ENCODE results near the gene HOXC4. TPM values are rescaled to one million over a fixed set of nuclear protein-coding genes. Genes with fewer than 3 reads are reported as not detected.

The HOXC4 gene
- total RNA-seq, 5 donors from 2014 or later (not counting 1 experiment from before 2014, with no cell fraction given) = 0.36 to 1.4 (median 0.61) TPM

- DNase-seq = no peak
- H3K36me3 Mint-ChIP-seq = no peaks in the 10 kb centered on the region
- no peaks in the 10 kb centered on the region for H3K9me3 ChIP-seq
- H3K27me3 ChIP-seq (replicated peaks in 1 of 2; ENCODE audit: control insufficient read depth in 2 of 2, extremely low read depth in 1 of 2, insufficient read depth in 2 of 2, low read length in 1 of 2) = peaks cover 29 to 95% of the 10 kb centered on the region in 2 experiments
- H3K4me1 ChIP-seq (ENCODE audit: control insufficient read depth in 1 of 2, extremely low read depth in 1 of 2, insufficient read depth in 2 of 2, low read length in 2 of 2) = peaks cover 0 to 34% of the 10 kb centered on the region in 2 experiments
- 76% methylated on average over 6 of the region's 6 CpGs for whole genome bisulfite sequencing (ENCODE audit: insufficient coverage)
- ChIA-PET CTCF (interaction anchor here in 1 of 2 donors (0.9 kb wide), 1 partner anchor 12 kb away, joined by 3 read pairs; no protein-coding TSS in a partner anchor), POLR2A (interaction anchor here in 1 of 2 donors (0.5 kb wide), 1 partner anchor 164 kb away, joined by 3 read pairs; no protein-coding TSS in a partner anchor)
- no peak overlapping the region for H3K27ac Mint-ChIP-seq
- no peaks in the 10 kb centered on the region for H3K36me3 ChIP-seq (ENCODE audit: control insufficient read depth in 2 of 2, extremely low read depth in 1 of 2, insufficient read depth in 1 of 2, low read length in 1 of 2)
- H3K4me3 Mint-ChIP-seq = no peak overlapping the region
- H3K27me3 Mint-ChIP-seq = peaks cover 69 to 91% of the 10 kb centered on the region in 2 donors
- H3K9me3 Mint-ChIP-seq = peaks cover 0 to 4% (median 4%) of the 10 kb centered on the region in 3 donors
- H3K4me1 Mint-ChIP-seq = peaks cover 15 to 25% (median 20%) of the 10 kb centered on the region in 3 donors
- H3K4me3 ChIP-seq (ENCODE audit: control insufficient read depth in 1 of 2, extremely low read depth in 1 of 2, low read length in 1 of 2) = no peak overlapping the region
- no peak for ATAC-seq (replicated peaks in 1 of 4)
- H3K27ac ChIP-seq (ENCODE audit: low read length) = no peak overlapping the region
Measured at GRCh38 chr12:54035568-54036264, 17.9 kb upstream of the HOXC4 start.

DNA sequence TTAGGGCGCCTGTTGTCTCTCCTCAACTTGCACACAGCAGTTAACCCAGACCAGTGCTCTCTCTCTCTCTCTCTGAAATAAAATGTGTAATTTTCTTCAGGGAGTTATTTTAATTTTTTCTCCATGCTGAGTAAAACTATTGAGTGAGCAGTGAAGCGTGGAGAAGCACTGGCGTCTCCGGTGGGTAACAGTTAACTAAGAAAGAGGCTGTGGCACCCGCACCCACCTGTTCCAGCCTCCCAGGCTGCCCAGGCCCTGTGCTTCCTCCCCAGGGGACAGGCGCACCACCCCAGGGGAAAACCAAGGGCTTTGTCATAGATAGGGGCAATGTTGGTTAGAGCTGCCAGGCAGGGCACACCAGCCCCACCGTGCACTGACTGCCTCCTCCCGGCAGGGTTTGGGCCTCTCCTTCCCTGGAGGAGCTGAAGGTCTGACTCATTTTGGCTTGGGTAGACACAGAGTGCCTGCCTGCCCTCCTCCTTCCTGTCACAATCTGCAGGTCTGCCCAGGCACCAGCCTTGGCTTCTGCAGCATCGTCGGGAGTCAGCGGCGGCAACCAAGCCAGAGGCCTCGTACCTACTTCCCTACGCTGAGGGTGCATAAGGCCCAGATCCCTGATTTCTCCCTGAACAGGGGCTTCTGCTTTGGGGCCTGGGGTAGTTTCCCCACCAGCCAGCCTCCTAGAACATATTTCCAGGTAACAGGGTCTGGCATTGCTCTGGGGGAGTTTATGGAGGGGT, 16.8 kb upstream of the HOXC4 start:
- Mint-ChIP-seq H3K36me3 (no peaks in the 10 kb centered on the region), H3K4me1 (peaks cover 15 to 25% (median 17%) of the 10 kb centered on the region in 3 donors), H3K4me3 (no peak overlapping the region), H3K27ac (no peak overlapping the region), H3K27me3 (peaks cover 69 to 88% of the 10 kb centered on the region in 2 donors), H3K9me3 (peaks cover 0 to 4% (median 4%) of the 10 kb centered on the region in 3 donors)
- Histone ChIP-seq H3K27me3 (replicated peaks in 1 of 2; ENCODE audit: control insufficient read depth in 2 of 2, extremely low read depth in 1 of 2, insufficient read depth in 2 of 2, low read length in 1 of 2) (peaks cover 33 to 92% of the 10 kb centered on the region in 2 experiments), H3K4me1 (ENCODE audit: control insufficient read depth in 1 of 2, extremely low read depth in 1 of 2, insufficient read depth in 2 of 2, low read length in 2 of 2) (peaks cover 0 to 25% of the 10 kb centered on the region in 2 experiments), H3K36me3 (ENCODE audit: control insufficient read depth in 2 of 2, extremely low read depth in 1 of 2, insufficient read depth in 1 of 2, low read length in 1 of 2) (no peaks in the 10 kb centered on the region), H3K9me3 (no peaks in the 10 kb centered on the region), H3K4me3 (ENCODE audit: control insufficient read depth in 1 of 2, extremely low read depth in 1 of 2, low read length in 1 of 2) (no peak overlapping the region), H3K27ac (ENCODE audit: low read length) (no peak overlapping the region)
- WGBS (ENCODE audit: insufficient coverage) = 66% methylated on average over 12 of the region's 14 CpGs
- DNase-seq = no peak
- POLR2A ChIA-PET = no interaction called here
- CTCF ChIA-PET = no interaction called here
- ATAC-seq (replicated peaks in 1 of 4) = no peak

DNA sequence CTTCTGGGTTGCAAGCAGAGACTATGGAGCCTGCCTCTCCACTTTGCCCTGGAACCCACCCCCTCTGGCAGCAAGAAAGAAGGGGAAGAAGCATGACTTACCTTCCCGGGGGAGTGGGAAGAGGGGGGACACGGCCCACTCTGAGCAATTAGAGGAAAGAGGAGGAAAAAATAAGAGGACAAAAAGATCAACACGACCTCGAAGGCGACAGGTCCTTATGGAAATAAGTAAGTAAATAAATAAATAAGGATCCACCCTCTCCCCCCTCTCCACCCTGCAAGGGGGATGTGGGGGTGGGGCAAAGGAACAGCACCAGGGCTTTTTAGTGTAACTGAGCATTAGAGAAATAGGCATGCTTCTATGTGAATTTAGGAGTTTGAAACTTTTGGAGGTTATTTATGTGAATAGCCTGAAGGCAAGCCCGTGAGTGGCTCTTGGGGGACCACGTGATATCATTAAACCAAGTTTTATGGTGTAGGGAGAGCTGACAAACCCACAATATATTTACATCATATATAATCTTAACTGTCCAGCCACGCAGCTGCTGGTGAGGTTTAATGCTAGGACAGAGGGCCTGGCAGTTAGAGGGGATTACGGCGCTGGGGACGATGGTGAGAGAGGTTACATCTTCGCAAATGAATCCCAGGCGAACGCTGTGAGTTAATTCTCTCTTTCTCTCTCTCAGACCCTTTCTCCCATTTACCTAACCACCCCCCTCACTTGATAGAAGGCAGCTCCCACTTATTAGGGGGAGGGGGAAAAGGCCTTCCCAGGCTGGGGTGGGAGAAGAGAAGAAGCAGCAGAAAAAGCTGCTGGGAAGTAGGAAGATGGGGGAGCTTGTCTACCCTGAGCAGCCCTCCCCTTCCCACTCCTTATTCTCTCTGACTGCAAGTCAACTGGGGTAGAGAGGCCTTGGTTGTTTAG, 16.0 kb upstream of the HOXC4 start:
- Mint-ChIP-seq H3K27ac (no peak overlapping the region), H3K27me3 (peaks cover 68 to 88% of the 10 kb centered on the region in 2 donors), H3K4me3 (no peak overlapping the region), H3K4me1 (peaks cover 13 to 19% (median 13%) of the 10 kb centered on the region in 3 donors), H3K36me3 (no peaks in the 10 kb centered on the region), H3K9me3 (peaks cover 0 to 3% (median 3%) of the 10 kb centered on the region in 3 donors)
- DNase-seq (no peak), ATAC-seq (replicated peaks in 1 of 4) (no peak)
- no peaks in the 10 kb centered on the region for H3K36me3 ChIP-seq (ENCODE audit: control insufficient read depth in 2 of 2, extremely low read depth in 1 of 2, insufficient read depth in 1 of 2, low read length in 1 of 2)
- H3K4me1 ChIP-seq (ENCODE audit: control insufficient read depth in 1 of 2, extremely low read depth in 1 of 2, insufficient read depth in 2 of 2, low read length in 2 of 2) = peaks cover 0 to 22% of the 10 kb centered on the region in 2 experiments
- WGBS (ENCODE audit: insufficient coverage) = no CpG with 5 or more reads among the region's 14 CpGs
- no peaks in the 10 kb centered on the region for H3K9me3 ChIP-seq
- ChIA-PET CTCF (interaction anchor here in 1 of 2 donors (1.0 kb wide), 1 partner anchor 169 kb away, joined by 3 read pairs; no protein-coding TSS in a partner anchor), POLR2A (no interaction called here)
- no peak overlapping the region for H3K4me3 ChIP-seq (ENCODE audit: control insufficient read depth in 1 of 2, extremely low read depth in 1 of 2, low read length in 1 of 2)
- peaks cover 27 to 90% of the 10 kb centered on the region in 2 experiments for H3K27me3 ChIP-seq (replicated peaks in 1 of 2; ENCODE audit: control insufficient read depth in 2 of 2, extremely low read depth in 1 of 2, insufficient read depth in 2 of 2, low read length in 1 of 2)
- no peak overlapping the region for H3K27ac ChIP-seq (ENCODE audit: low read length)

DNA sequence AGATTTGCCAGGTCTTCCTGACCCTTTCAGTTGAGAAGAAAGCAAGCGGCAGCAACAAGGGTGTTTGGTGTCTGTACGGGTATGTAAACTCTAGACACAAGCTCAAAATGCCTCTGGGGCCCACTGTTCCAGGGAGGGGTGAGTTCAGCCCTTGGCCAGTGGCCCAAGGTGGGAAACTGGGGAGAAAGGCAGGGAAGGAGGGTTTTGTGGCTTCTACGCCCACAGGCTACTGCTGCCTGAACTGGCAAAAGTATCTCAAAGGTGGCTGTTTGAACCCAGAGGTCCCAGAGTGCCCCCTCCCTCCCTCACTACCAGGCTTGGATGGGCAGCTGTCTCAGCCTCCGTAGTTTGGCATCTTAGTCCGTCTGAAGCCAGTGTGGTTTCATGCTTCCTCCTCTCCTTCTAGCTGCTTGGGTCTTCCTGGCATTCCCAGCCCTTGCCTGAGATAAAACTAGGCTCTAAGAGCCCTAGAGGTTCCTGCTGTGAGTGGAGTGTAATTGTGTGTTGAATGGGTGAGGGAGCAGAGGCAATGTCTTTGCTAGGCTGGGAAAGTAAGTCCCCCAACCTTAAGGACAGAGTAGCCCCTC, 15.3 kb upstream of the HOXC4 start:
- H3K9me3 Mint-ChIP-seq = no peaks in the 10 kb centered on the region
- peaks cover 8 to 13% (median 9%) of the 10 kb centered on the region in 3 donors for H3K4me1 Mint-ChIP-seq
- H3K36me3 ChIP-seq (ENCODE audit: control insufficient read depth in 2 of 2, extremely low read depth in 1 of 2, insufficient read depth in 1 of 2, low read length in 1 of 2) = no peaks in the 10 kb centered on the region
- DNase-seq = no peak
- ChIA-PET POLR2A (no interaction called here), CTCF (interaction anchor here (0.5 to 1.0 kb wide), 3 partner anchors 153 to 169 kb away, joined by 3 to 5 read pairs (median 3); no protein-coding TSS in a partner anchor)
- no peaks in the 10 kb centered on the region for H3K36me3 Mint-ChIP-seq
- H3K27ac ChIP-seq (ENCODE audit: low read length) = no peak overlapping the region
- no peak overlapping the region for H3K4me3 Mint-ChIP-seq
- no peaks in the 10 kb centered on the region for H3K9me3 ChIP-seq
- no peak overlapping the region for H3K27ac Mint-ChIP-seq
- peaks cover 0 to 15% of the 10 kb centered on the region in 2 experiments for H3K4me1 ChIP-seq (ENCODE audit: control insufficient read depth in 1 of 2, extremely low read depth in 1 of 2, insufficient read depth in 2 of 2, low read length in 2 of 2)
- H3K27me3 Mint-ChIP-seq = peaks cover 69 to 88% of the 10 kb centered on the region in 2 donors
- no peak for ATAC-seq (replicated peaks in 1 of 4)
- WGBS (ENCODE audit: insufficient coverage) = 50% methylated on average over 3 of the region's 5 CpGs
- H3K27me3 ChIP-seq (replicated peaks in 1 of 2; ENCODE audit: control insufficient read depth in 2 of 2, extremely low read depth in 1 of 2, insufficient read depth in 2 of 2, low read length in 1 of 2) = peaks cover 27 to 90% of the 10 kb centered on the region in 2 experiments
- H3K4me3 ChIP-seq (ENCODE audit: control insufficient read depth in 1 of 2, extremely low read depth in 1 of 2, low read length in 1 of 2) = no peak overlapping the region

GRCh38 chr12:54038871-54039414, 14.7 kb upstream of the HOXC4 start:
- 65% methylated on average over 9 of the region's 9 CpGs for WGBS (ENCODE audit: insufficient coverage)
- no peaks in the 10 kb centered on the region for H3K36me3 Mint-ChIP-seq
- ChIA-PET POLR2A (no interaction called here), CTCF (interaction anchor here (0.5 to 1.0 kb wide), 3 partner anchors 153 to 168 kb away, joined by 3 to 5 read pairs (median 3); no protein-coding TSS in a partner anchor)
- Histone ChIP-seq H3K27me3 (replicated peaks in 1 of 2; ENCODE audit: control insufficient read depth in 2 of 2, extremely low read depth in 1 of 2, insufficient read depth in 2 of 2, low read length in 1 of 2) (peaks cover 27 to 90% of the 10 kb centered on the region in 2 experiments), H3K36me3 (ENCODE audit: control insufficient read depth in 2 of 2, extremely low read depth in 1 of 2, insufficient read depth in 1 of 2, low read length in 1 of 2) (no peaks in the 10 kb centered on the region), H3K27ac (ENCODE audit: low read length) (no peak overlapping the region), H3K9me3 (no peaks in the 10 kb centered on the region), H3K4me3 (ENCODE audit: control insufficient read depth in 1 of 2, extremely low read depth in 1 of 2, low read length in 1 of 2) (no peak overlapping the region), H3K4me1 (ENCODE audit: control insufficient read depth in 1 of 2, extremely low read depth in 1 of 2, insufficient read depth in 2 of 2, low read length in 2 of 2) (peaks cover 0 to 12% of the 10 kb centered on the region in 2 experiments)
- H3K9me3 Mint-ChIP-seq = no peaks in the 10 kb centered on the region
- DNase-seq (no peak), ATAC-seq (replicated peaks in 1 of 4) (no peak)
- peaks cover 6 to 15% (median 10%) of the 10 kb centered on the region in 3 donors for H3K4me1 Mint-ChIP-seq
- H3K27ac Mint-ChIP-seq = peak overlapping the region in 1 of 2 donors; percentile 53
- peaks cover 71 to 90% of the 10 kb centered on the region in 2 donors for H3K27me3 Mint-ChIP-seq
- H3K4me3 Mint-ChIP-seq = no peak overlapping the region

All from T-cell (primary cell).